ENCODE data around the gene IL1RAPL2.
"Not testable (repeated sequence)": the region's sequence is repeated elsewhere in the genome, so short reads cannot be mapped to it uniquely, and the experiment has no call there.

DNA sequence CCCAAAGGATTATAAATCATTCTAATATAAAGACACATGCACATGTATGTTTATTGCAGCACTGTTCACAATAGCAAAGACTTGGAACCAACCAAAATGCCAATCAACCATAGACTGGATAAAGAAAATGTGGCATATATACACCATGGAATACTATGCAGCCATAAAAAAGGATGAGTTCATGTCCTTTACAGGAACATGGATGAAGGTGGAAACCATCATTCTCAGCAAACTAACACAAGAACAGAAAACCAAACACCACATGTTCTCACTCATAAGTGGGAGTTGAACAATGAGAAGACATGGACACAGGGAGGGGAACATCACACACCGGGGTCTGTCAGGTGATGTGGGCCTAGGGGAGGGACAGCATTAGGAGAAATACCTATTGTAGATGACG lies 23.6 kb upstream of the IL1RAPL2 start:
- TF ChIP-seq POLR2A (IDR thresholded peaks at IDR 0.05): not testable (repeated sequence)
- TF ChIP-seq, protein P1, sequence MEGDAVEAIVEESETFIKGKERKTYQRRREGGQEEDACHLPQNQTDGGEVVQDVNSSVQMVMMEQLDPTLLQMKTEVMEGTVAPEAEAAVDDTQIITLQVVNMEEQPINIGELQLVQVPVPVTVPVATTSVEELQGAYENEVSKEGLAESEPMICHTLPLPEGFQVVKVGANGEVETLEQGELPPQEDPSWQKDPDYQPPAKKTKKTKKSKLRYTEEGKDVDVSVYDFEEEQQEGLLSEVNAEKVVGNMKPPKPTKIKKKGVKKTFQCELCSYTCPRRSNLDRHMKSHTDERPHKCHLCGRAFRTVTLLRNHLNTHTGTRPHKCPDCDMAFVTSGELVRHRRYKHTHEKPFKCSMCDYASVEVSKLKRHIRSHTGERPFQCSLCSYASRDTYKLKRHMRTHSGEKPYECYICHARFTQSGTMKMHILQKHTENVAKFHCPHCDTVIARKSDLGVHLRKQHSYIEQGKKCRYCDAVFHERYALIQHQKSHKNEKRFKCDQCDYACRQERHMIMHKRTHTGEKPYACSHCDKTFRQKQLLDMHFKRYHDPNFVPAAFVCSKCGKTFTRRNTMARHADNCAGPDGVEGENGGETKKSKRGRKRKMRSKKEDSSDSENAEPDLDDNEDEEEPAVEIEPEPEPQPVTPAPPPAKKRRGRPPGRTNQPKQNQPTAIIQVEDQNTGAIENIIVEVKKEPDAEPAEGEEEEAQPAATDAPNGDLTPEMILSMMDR (IDR thresholded peaks at IDR 0.05): not testable (repeated sequence)

Data from right lobe of liver (tissue), 4 donors.